ENCODE measurements around the gene TM9SF1. TPM values are rescaled to one million over a fixed set of nuclear protein-coding genes. Genes with fewer than 3 reads are reported as not detected.

TM9SF1 gene
- total and polyA plus RNA-seq, 2 donors (not counting 1 experiment from before 2014, with no cell fraction given) = 7.6 to 24.5 TPM

GRCh38 chr14:24185741-24186140, 9.5 kb downstream of the TM9SF1 start:
- Histone ChIP-seq H3K4me3 (ENCODE audit: control extremely low read depth in 1 of 5, extremely low read depth in 1 of 5, insufficient read depth in 1 of 5, low read depth in 2 of 5, low read length in 4 of 5) (no peak overlapping the region), H3K27me3 (replicated peaks in 1 of 4; ENCODE audit: control extremely low read depth in 1 of 4, control insufficient read depth in 3 of 4, insufficient read depth in 4 of 4, low read length in 3 of 4) (no peaks in the 10 kb centered on the region), H2AFZ (ENCODE audit: insufficient read depth, low read depth, low read length, poor library complexity, severe bottlenecking) (no peak overlapping the region), H3K27ac (ENCODE audit: low read length in 2 of 2) (no peak overlapping the region), H3K9me3 (ENCODE audit: control extremely low read depth in 1 of 3, control insufficient read depth in 2 of 3, insufficient read depth in 1 of 3, low read length in 2 of 3) (no peaks in the 10 kb centered on the region), H3K79me2 (ENCODE audit: control insufficient read depth, insufficient read depth, low read length) (peaks cover 34% of the 10 kb centered on the region), H4K20me1 (ENCODE audit: control insufficient read depth, insufficient read depth, low read length, poor library complexity, severe bottlenecking) (no peaks in the 10 kb centered on the region), H3K4me1 (ENCODE audit: control insufficient read depth in 2 of 2, insufficient read depth in 2 of 2, low read length in 2 of 2) (peaks cover 14 to 17% of the 10 kb centered on the region in 2 donors), H3K36me3 (replicated peaks in 1 of 2; ENCODE audit: control extremely low read depth in 1 of 2, control insufficient read depth in 1 of 2, extremely low read depth in 1 of 2, insufficient read depth in 2 of 2, low read length in 1 of 2) (peaks cover 4 to 64% of the 10 kb centered on the region in 2 experiments), H3K4me2 (replicated peaks; ENCODE audit: low read depth, low read length, poor library complexity, severe bottlenecking) (no peak overlapping the region), H3K9ac (ENCODE audit: low read length) (no peak overlapping the region)
- WGBS (ENCODE audit: insufficient coverage) = 96% methylated on average over 11 of the region's 11 CpGs
- no peak for TF ChIP-seq CTCF (IDR thresholded peaks at IDR 0.05)
- no peak for TF ChIP-seq EZH2 (IDR thresholded peaks at IDR 0.05; ENCODE audit: borderline replicate concordance, insufficient read depth, low read depth, low read length, poor library complexity, severe bottlenecking)
- Mint-ChIP-seq H3K27ac (no peak overlapping the region), H3K4me1 (peaks cover 25% of the 10 kb centered on the region), H3K27me3 (no peaks in the 10 kb centered on the region), H3K9me3 (ENCODE audit: insufficient read depth) (no peaks in the 10 kb centered on the region), H3K4me3 (no peak overlapping the region)
- intact Hi-C loops (cut with micrococcal nuclease) = no loop called here
- ChIA-PET CTCF (interaction anchor here (0.8 to 1.5 kb wide), 2 partner anchors 12 to 147 kb away, joined by 3 read pairs; no protein-coding TSS in a partner anchor), POLR2A (interaction anchor here (1.0 kb wide), 1 partner anchor 10 kb away, joined by 3 read pairs; the partner anchor contains the start of gene TM9SF1)
- ATAC-seq (ENCODE audit: low read depth) (no peak), DNase-seq (no peak)

- Mint-ChIP-seq H3K27me3 (no peaks in the 10 kb centered on the region), H3K9me3 (ENCODE audit: insufficient read depth) (no peaks in the 10 kb centered on the region), H3K4me1 (peaks cover 27% of the 10 kb centered on the region), H3K27ac (no peak overlapping the region), H3K4me3 (no peak overlapping the region)
- Histone ChIP-seq H2AFZ (ENCODE audit: insufficient read depth, low read depth, low read length, poor library complexity, severe bottlenecking) (no peak overlapping the region), H3K27ac (ENCODE audit: low read length in 2 of 2) (no peak overlapping the region), H3K27me3 (replicated peaks in 1 of 4; ENCODE audit: control extremely low read depth in 1 of 4, control insufficient read depth in 3 of 4, insufficient read depth in 4 of 4, low read length in 3 of 4) (no peaks in the 10 kb centered on the region), H3K79me2 (ENCODE audit: control insufficient read depth, insufficient read depth, low read length) (peaks cover 34% of the 10 kb centered on the region), H3K9me3 (ENCODE audit: control extremely low read depth in 1 of 3, control insufficient read depth in 2 of 3, insufficient read depth in 1 of 3, low read length in 2 of 3) (no peaks in the 10 kb centered on the region), H4K20me1 (ENCODE audit: control insufficient read depth, insufficient read depth, low read length, poor library complexity, severe bottlenecking) (no peaks in the 10 kb centered on the region), H3K4me3 (ENCODE audit: control extremely low read depth in 1 of 5, extremely low read depth in 1 of 5, insufficient read depth in 1 of 5, low read depth in 2 of 5, low read length in 4 of 5) (no peak overlapping the region), H3K4me1 (ENCODE audit: control insufficient read depth in 2 of 2, insufficient read depth in 2 of 2, low read length in 2 of 2) (peaks cover 14 to 17% of the 10 kb centered on the region in 2 donors), H3K4me2 (replicated peaks; ENCODE audit: low read depth, low read length, poor library complexity, severe bottlenecking) (no peak overlapping the region), H3K9ac (ENCODE audit: low read length) (no peak overlapping the region), H3K36me3 (replicated peaks in 1 of 2; ENCODE audit: control extremely low read depth in 1 of 2, control insufficient read depth in 1 of 2, extremely low read depth in 1 of 2, insufficient read depth in 2 of 2, low read length in 1 of 2) (peaks cover 4 to 67% of the 10 kb centered on the region in 2 experiments)
- ChIA-PET POLR2A (interaction anchor here (0.8 kb wide), 1 partner anchor 23 kb away, joined by 6 read pairs; no protein-coding TSS in a partner anchor), CTCF (no interaction called here)
- no peak for DNase-seq
- intact Hi-C loops (cut with micrococcal nuclease) = no loop called here
- no peak for TF ChIP-seq EZH2 (IDR thresholded peaks at IDR 0.05; ENCODE audit: borderline replicate concordance, insufficient read depth, low read depth, low read length, poor library complexity, severe bottlenecking)
- no peak for TF ChIP-seq CTCF (IDR thresholded peaks at IDR 0.05)
- ATAC-seq (ENCODE audit: low read depth) = no peak
- WGBS (ENCODE audit: insufficient coverage) = 97% methylated on average over 5 of the region's 7 CpGs
Measured at GRCh38 chr14:24185026-24185425, 10.2 kb downstream of the TM9SF1 start.
